ENCODE results near the gene RGS7BP. TPM values are rescaled to one million over a fixed set of nuclear protein-coding genes. Genes with fewer than 3 reads are reported as not detected.
"Not testable (repeated sequence)": the region's sequence is repeated elsewhere in the genome, so short reads cannot be mapped to it uniquely, and the experiment has no call there.

The RGS7BP gene
- total RNA-seq, 1 experiment from 2014 or later = not detected

- CTCF ChIA-PET = no interaction called here
Measured at GRCh38 chr5:64557911-64558310, 52.1 kb downstream of the RGS7BP start.

DNA sequence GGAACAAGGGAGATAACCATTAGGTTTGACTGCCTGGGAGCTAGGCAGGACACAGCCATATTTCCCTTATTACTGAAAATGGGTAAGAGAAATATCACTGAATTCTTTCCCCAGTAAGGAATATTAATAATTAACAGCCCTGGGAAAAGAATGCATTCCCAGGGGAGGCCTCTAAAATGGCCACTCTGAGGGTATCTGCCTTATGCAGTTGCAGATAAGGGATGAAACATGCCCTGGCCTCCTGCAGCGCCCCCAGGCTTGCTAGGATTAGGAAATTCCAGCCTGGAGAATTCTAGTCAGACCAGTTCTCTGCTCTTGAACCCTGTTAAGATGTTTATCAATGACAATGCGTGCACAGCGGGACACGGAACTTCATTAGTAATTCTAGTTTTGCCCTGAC is 52.8 kb downstream of the RGS7BP start:
- H4K20me1 ChIP-seq (ENCODE audit: insufficient read depth); RAD21 ChIA-PET (ENCODE audit: low non-redundant PET in 1 of 2, low total read pairs in 2 of 2, uncharacterized antibody in 2 of 2, unreplicated experiment in 2 of 2); intact Hi-C loops (cut with micrococcal nuclease); H3K27ac ChIP-seq (ENCODE audit: low read depth, low read length); H3K4me2 ChIP-seq (ENCODE audit: low read length); ATAC-seq; DNase-seq (ENCODE audit: low read depth, low spot score); CTCF ChIA-PET; H3K4me1 ChIP-seq (ENCODE audit: control insufficient read depth in 1 of 2, insufficient read depth in 2 of 2, low read length in 2 of 2); H3K9me2 ChIP-seq (ENCODE audit: insufficient read depth); H3K9me3 ChIP-seq (ENCODE audit: control insufficient read depth in 1 of 2, insufficient read depth in 1 of 2, low read depth in 1 of 2, low read length in 2 of 2); H3K4me3 ChIP-seq (replicated peaks in 1 of 2; ENCODE audit: low read depth in 1 of 2, low read length in 2 of 2); H3K36me3 ChIP-seq (ENCODE audit: control insufficient read depth in 1 of 2, insufficient read depth in 2 of 2, low read length in 2 of 2); H3K27me3 ChIP-seq (ENCODE audit: insufficient read depth, low read length); H3K79me2 ChIP-seq (ENCODE audit: insufficient read depth, low read length); H2AFZ ChIP-seq (ENCODE audit: low read depth, low read length, poor library complexity, severe bottlenecking); BruUV-seq (replicated peaks); H3K9ac ChIP-seq (ENCODE audit: low read length); POLR2A ChIA-PET: not testable (repeated sequence)

More at GRCh38 chr5:64557911-64558310, 52.1 kb downstream of the RGS7BP start:
- Histone ChIP-seq H3K79me2 (ENCODE audit: insufficient read depth, low read length) (no peaks in the 10 kb centered on the region), H3K36me3 (ENCODE audit: control insufficient read depth in 1 of 2, insufficient read depth in 2 of 2, low read length in 2 of 2) (no peaks in the 10 kb centered on the region), H3K9me2 (ENCODE audit: insufficient read depth) (no peaks in the 10 kb centered on the region), H3K27ac (ENCODE audit: low read depth, low read length) (no peak overlapping the region), H3K9me3 (ENCODE audit: control insufficient read depth in 1 of 2, insufficient read depth in 1 of 2, low read depth in 1 of 2, low read length in 2 of 2) (no peaks in the 10 kb centered on the region), H4K20me1 (ENCODE audit: insufficient read depth) (no peaks in the 10 kb centered on the region), H3K27me3 (ENCODE audit: insufficient read depth, low read length) (peaks cover 10% of the 10 kb centered on the region; the same call in 1 of the 2 replicates), H3K4me3 (replicated peaks in 1 of 2; ENCODE audit: low read depth in 1 of 2, low read length in 2 of 2) (no peak overlapping the region), H2AFZ (ENCODE audit: low read depth, low read length, poor library complexity, severe bottlenecking) (no peak overlapping the region), H3K4me2 (ENCODE audit: low read length) (no peak overlapping the region), H3K9ac (ENCODE audit: low read length) (no peak overlapping the region), H3K4me1 (ENCODE audit: control insufficient read depth in 1 of 2, insufficient read depth in 2 of 2, low read length in 2 of 2) (no peaks in the 10 kb centered on the region)
- DNase-seq (ENCODE audit: low read depth, low spot score) = no peak
- POLR2A ChIA-PET = no interaction called here
- intact Hi-C loops (cut with micrococcal nuclease) = no loop called here
- ATAC-seq = no peak
- TF ChIP-seq SIN3A (IDR thresholded peaks at IDR 0.05; ENCODE audit: low read depth) = no peak
- TF ChIP-seq SP1 (IDR thresholded peaks at IDR 0.05; ENCODE audit: low read depth) = no peak
- TF ChIP-seq CTCF (IDR thresholded peaks at IDR 0.05 in 2 of 3, conservative IDR thresholded peaks at IDR 0.05 in 1 of 3; ENCODE audit: borderline replicate concordance in 1 of 3, insufficient read depth in 1 of 3, low read depth in 2 of 3, low read length in 2 of 3) = no peak
- no peak for TF ChIP-seq FOSL1 (IDR thresholded peaks at IDR 0.05; ENCODE audit: low read depth)
- RAD21 ChIA-PET (ENCODE audit: low non-redundant PET in 1 of 2, low total read pairs in 2 of 2, uncharacterized antibody in 2 of 2, unreplicated experiment in 2 of 2) = no interaction called here
- no TSS peak for BruUV-seq (replicated peaks)
